ENCODE data around the gene BTBD3.

GRCh38 chr20:11891077-11891775, 26.5 kb upstream of the BTBD3 start:
- TF ChIP-seq POLR2A (IDR thresholded peaks at IDR 0.05), result no peak
- TF ChIP-seq CTCF (IDR thresholded peaks at IDR 0.05), result no peak
